GM12891 (cell line): ENCODE results near the gene PLEKHG5.

Experiments used
- POLR2A ChIP-seq: IDR thresholded peaks from 2 replicates; pipeline ENCODE4 v1.6.1; 2011; ENCODE audit warnings: low read depth, low read length, control low read depth
- POLR2AphosphoS5 ChIP-seq: IDR thresholded peaks from 2 replicates; pipeline ENCODE4 v1.6.1; 2011; ENCODE audit warnings: low read depth, low read length, control low read depth

DNA sequence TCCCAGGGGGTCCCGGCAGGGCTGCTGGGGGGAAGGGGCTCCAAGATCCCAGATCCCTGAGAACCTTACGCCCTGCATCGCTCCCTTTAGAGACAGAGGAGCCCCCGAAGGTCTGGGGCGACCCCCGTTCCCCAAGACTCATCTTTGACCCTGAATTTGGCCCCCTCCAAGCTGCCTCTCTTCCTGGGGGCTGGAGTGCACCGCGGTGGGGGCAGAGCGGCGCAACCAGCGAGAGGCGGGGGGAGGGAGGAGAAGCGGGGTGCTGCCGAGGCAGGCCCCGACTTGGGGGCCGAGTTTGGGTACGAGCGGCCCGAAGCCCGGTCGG lies 5.4 kb upstream of the PLEKHG5 start:
- TF ChIP-seq POLR2AphosphoS5 (no peak), POLR2A (no peak)
